ENCODE measurements around the gene DGKD.

Gene DGKD

DNA sequence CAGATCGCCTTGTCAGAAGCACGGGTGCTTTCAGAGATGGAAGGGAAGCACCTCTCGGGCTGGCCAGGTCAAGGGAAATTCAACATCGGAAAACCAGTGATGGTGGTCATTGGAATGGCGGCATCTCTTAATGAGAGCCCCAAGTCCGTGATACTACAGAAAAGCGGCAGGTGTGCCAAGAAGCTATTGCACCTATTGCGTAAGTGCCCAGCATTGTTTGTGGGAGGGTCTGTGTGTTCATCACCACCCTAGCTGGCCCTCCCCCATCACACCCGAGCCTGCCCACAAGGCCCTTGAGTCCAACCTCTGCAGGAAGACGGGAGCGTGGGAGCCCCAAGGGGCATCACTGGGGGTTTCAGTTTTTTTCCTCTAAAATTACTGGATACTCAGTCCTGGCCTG lies 100.7 kb downstream of the DGKD start:
- Histone ChIP-seq H3K4me3 (replicated peaks; ENCODE audit: insufficient read depth, low read length) (no peak overlapping the region), H3K27ac (replicated peaks) (no peak overlapping the region), H3K27me3 (ENCODE audit: insufficient read depth, poor library complexity, severe bottlenecking) (no peaks in the 10 kb centered on the region)
- TF ChIP-seq, protein P1, sequence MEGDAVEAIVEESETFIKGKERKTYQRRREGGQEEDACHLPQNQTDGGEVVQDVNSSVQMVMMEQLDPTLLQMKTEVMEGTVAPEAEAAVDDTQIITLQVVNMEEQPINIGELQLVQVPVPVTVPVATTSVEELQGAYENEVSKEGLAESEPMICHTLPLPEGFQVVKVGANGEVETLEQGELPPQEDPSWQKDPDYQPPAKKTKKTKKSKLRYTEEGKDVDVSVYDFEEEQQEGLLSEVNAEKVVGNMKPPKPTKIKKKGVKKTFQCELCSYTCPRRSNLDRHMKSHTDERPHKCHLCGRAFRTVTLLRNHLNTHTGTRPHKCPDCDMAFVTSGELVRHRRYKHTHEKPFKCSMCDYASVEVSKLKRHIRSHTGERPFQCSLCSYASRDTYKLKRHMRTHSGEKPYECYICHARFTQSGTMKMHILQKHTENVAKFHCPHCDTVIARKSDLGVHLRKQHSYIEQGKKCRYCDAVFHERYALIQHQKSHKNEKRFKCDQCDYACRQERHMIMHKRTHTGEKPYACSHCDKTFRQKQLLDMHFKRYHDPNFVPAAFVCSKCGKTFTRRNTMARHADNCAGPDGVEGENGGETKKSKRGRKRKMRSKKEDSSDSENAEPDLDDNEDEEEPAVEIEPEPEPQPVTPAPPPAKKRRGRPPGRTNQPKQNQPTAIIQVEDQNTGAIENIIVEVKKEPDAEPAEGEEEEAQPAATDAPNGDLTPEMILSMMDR (IDR thresholded peaks at IDR 0.05; ENCODE audit: insufficient read depth, low read length) = no peak
- TF ChIP-seq POLR2AphosphoS5 (IDR thresholded peaks at IDR 0.05; ENCODE audit: low read depth) (no peak), SPI1 (IDR thresholded peaks at IDR 0.05; ENCODE audit: borderline replicate concordance, low read depth) (no peak), GABPA (IDR thresholded peaks at IDR 0.05; ENCODE audit: low read depth) (no peak)
- TF ChIP-seq, protein P2, sequence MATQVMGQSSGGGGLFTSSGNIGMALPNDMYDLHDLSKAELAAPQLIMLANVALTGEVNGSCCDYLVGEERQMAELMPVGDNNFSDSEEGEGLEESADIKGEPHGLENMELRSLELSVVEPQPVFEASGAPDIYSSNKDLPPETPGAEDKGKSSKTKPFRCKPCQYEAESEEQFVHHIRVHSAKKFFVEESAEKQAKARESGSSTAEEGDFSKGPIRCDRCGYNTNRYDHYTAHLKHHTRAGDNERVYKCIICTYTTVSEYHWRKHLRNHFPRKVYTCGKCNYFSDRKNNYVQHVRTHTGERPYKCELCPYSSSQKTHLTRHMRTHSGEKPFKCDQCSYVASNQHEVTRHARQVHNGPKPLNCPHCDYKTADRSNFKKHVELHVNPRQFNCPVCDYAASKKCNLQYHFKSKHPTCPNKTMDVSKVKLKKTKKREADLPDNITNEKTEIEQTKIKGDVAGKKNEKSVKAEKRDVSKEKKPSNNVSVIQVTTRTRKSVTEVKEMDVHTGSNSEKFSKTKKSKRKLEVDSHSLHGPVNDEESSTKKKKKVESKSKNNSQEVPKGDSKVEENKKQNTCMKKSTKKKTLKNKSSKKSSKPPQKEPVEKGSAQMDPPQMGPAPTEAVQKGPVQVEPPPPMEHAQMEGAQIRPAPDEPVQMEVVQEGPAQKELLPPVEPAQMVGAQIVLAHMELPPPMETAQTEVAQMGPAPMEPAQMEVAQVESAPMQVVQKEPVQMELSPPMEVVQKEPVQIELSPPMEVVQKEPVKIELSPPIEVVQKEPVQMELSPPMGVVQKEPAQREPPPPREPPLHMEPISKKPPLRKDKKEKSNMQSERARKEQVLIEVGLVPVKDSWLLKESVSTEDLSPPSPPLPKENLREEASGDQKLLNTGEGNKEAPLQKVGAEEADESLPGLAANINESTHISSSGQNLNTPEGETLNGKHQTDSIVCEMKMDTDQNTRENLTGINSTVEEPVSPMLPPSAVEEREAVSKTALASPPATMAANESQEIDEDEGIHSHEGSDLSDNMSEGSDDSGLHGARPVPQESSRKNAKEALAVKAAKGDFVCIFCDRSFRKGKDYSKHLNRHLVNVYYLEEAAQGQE (IDR thresholded peaks at IDR 0.05; ENCODE audit: insufficient replicate concordance, low read depth) = no peak
- no peak for DNase-seq (ENCODE audit: low read depth in 1 of 2, low spot score in 1 of 2)

DNA sequence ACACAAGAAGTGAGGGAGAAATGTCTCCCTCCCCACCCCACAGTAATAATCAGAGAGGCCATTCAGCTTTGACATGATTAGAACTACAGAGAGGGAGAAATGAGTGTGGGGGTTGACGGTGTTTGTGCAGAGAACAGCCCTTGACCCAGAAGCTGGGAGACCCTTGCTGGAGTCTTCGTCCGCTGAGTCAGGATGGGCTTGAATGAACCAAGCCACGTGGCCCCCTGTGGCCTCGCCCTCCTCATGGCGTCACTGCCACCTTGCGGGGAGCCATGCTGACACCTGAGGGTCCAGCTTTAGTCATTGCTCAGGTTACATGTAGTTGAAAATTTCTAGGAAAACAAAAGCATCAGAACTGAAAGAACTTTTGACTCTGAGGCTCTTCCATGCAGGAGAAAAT lies 101.2 kb downstream of the DGKD start:
- no peak for TF ChIP-seq GABPA (IDR thresholded peaks at IDR 0.05; ENCODE audit: low read depth)
- TF ChIP-seq, protein P2 (IDR thresholded peaks at IDR 0.05; ENCODE audit: insufficient replicate concordance, low read depth) = no peak
- DNase-seq (ENCODE audit: low read depth in 1 of 2, low spot score in 1 of 2) = no peak
- H3K27ac ChIP-seq (replicated peaks) = no peak overlapping the region
- H3K27me3 ChIP-seq (ENCODE audit: insufficient read depth, poor library complexity, severe bottlenecking) = no peaks in the 10 kb centered on the region
- H3K4me3 ChIP-seq (replicated peaks; ENCODE audit: insufficient read depth, low read length) = no peak overlapping the region

DNA sequence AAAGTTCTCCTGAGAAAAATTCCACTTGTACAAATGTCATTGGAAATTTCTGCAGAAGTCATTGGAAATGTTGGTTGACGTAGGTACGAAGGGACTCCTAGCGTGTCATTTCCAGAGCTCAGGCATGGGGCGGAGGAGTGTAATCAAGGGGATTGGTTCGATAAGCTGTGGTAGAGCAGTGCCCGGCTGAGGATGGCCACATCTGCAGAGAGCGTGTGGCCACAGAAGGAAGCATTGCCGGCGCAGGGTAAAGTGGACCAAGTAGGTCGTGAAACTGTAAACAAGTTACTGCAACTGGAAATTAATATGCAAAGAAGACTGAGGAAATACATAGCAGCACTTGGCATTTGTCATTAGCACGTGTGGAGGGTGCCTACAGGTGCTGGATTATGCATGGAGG lies 101.8 kb downstream of the DGKD start:
- no peak for TF ChIP-seq GABPA (IDR thresholded peaks at IDR 0.05; ENCODE audit: low read depth)
- no peak for TF ChIP-seq SPI1 (IDR thresholded peaks at IDR 0.05; ENCODE audit: borderline replicate concordance, low read depth)
- TF ChIP-seq, protein P1 (IDR thresholded peaks at IDR 0.05; ENCODE audit: insufficient read depth, low read length) = no peak
- no peak for TF ChIP-seq POLR2AphosphoS5 (IDR thresholded peaks at IDR 0.05; ENCODE audit: low read depth)
- TF ChIP-seq, protein P2 (IDR thresholded peaks at IDR 0.05; ENCODE audit: insufficient replicate concordance, low read depth) = no peak
- no peak overlapping the region for H3K27ac ChIP-seq (replicated peaks)
- no peak for DNase-seq (ENCODE audit: low read depth in 1 of 2, low spot score in 1 of 2)

DNA sequence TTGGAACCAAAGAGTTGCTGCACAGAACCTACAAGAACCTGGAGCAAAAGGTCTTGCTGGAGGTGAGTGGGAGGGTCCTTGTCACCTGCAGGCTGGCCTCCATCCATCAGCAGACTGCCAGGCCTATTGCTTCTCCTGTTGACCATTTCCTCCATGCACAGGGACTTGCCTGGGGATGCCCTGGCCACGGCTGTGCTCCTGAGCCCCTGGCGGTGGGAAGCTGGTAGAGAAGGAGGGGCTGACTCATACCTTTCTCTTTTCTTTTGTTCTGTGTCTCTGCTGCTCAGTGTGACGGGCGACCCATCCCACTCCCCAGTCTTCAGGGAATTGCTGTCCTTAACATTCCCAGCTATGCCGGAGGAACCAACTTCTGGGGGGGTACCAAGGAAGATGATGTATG lies 102.6 kb downstream of the DGKD start:
- H3K4me3 ChIP-seq (replicated peaks; ENCODE audit: insufficient read depth, low read length) = no peak overlapping the region
- no peaks in the 10 kb centered on the region for H3K27me3 ChIP-seq (ENCODE audit: insufficient read depth, poor library complexity, severe bottlenecking)
- no peak overlapping the region for H3K27ac ChIP-seq (replicated peaks)
- TF ChIP-seq POLR2AphosphoS5 (IDR thresholded peaks at IDR 0.05; ENCODE audit: low read depth) = no peak
- TF ChIP-seq, protein P1 (IDR thresholded peaks at IDR 0.05; ENCODE audit: insufficient read depth, low read length) = no peak
- TF ChIP-seq, protein P2 (IDR thresholded peaks at IDR 0.05; ENCODE audit: insufficient replicate concordance, low read depth) = no peak
- no peak for TF ChIP-seq GABPA (IDR thresholded peaks at IDR 0.05; ENCODE audit: low read depth)
- TF ChIP-seq SPI1 (IDR thresholded peaks at IDR 0.05; ENCODE audit: borderline replicate concordance, low read depth) = no peak
- no peak for DNase-seq (ENCODE audit: low read depth in 1 of 2, low spot score in 1 of 2)

More for the DNA sequence above, 101.8 kb downstream of the DGKD start:
- Histone ChIP-seq H3K27me3 (ENCODE audit: insufficient read depth, poor library complexity, severe bottlenecking) (no peaks in the 10 kb centered on the region), H3K4me3 (replicated peaks; ENCODE audit: insufficient read depth, low read length) (no peak overlapping the region)
